HK-2 (cell line): Measurements from ENCODE around the gene ARHGAP24.

ENCODE experiments used
- DNase-seq: peaks from one replicate; pipeline ENCODE4 v3.0.0-alpha.2; 2018; ENCODE audit not compliant: unreplicated experiment

The ARHGAP24 gene

GRCh38 chr4:85740431-85740861 lies 265.5 kb downstream of the ARHGAP24 start:
- no peak for DNase-seq

GRCh38 chr4:85741381-85741780 lies 266.4 kb downstream of the ARHGAP24 start:
- DNase-seq = no peak

GRCh38 chr4:85741921-85742591 lies 267.1 kb downstream of the ARHGAP24 start:
- DNase-seq = no peak

GRCh38 chr4:85744950-85745349 lies 270.0 kb downstream of the ARHGAP24 start:
- no peak for DNase-seq

- DNase-seq = no peak
Measured at GRCh38 chr4:85745939-85746338, 271.0 kb downstream of the ARHGAP24 start.

- peak; percentile 17 for DNase-seq
Measured at GRCh38 chr4:85747882-85748491, 273.0 kb downstream of the ARHGAP24 start.

GRCh38 chr4:85748654-85749053 lies 273.7 kb downstream of the ARHGAP24 start:
- no peak for DNase-seq

- DNase-seq = no peak
Measured at GRCh38 chr4:85751866-85752265, 276.9 kb downstream of the ARHGAP24 start.

- DNase-seq = no peak
Measured at GRCh38 chr4:85755285-85755684, 280.3 kb downstream of the ARHGAP24 start.

GRCh38 chr4:85756938-85757337 lies 282.0 kb downstream of the ARHGAP24 start:
- no peak for DNase-seq

GRCh38 chr4:85759388-85759787 lies 284.4 kb downstream of the ARHGAP24 start:
- no peak for DNase-seq

- no peak for DNase-seq
Measured at GRCh38 chr4:85760511-85760910, 285.6 kb downstream of the ARHGAP24 start.

GRCh38 chr4:85761803-85762528 lies 287.0 kb downstream of the ARHGAP24 start:
- no peak for DNase-seq

- DNase-seq = no peak
Measured at GRCh38 chr4:85762529-85762871, 287.6 kb downstream of the ARHGAP24 start.

- no peak for DNase-seq
Measured at GRCh38 chr4:85763202-85763601, 288.3 kb downstream of the ARHGAP24 start.

- DNase-seq = no peak
Measured at GRCh38 chr4:85767649-85768048, 292.7 kb downstream of the ARHGAP24 start.

GRCh38 chr4:85769009-85769408 lies 294.1 kb downstream of the ARHGAP24 start:
- no peak for DNase-seq

- no peak for DNase-seq
Measured at GRCh38 chr4:85772470-85772869, 297.5 kb downstream of the ARHGAP24 start.

- no peak for DNase-seq
Measured at GRCh38 chr4:85773372-85773771, 298.4 kb downstream of the ARHGAP24 start.

- no peak for DNase-seq
Measured at GRCh38 chr4:85774000-85774399, 299.1 kb downstream of the ARHGAP24 start.

- no peak for DNase-seq
Measured at GRCh38 chr4:85774489-85774888, 299.5 kb downstream of the ARHGAP24 start.

GRCh38 chr4:85776096-85776495 lies 301.1 kb downstream of the ARHGAP24 start:
- DNase-seq = no peak

GRCh38 chr4:85776579-85776978 lies 301.6 kb downstream of the ARHGAP24 start:
- no peak for DNase-seq
